ENCODE data around the gene TRPM4. TPM values are rescaled to one million over a fixed set of nuclear protein-coding genes. Genes with fewer than 3 reads are reported as not detected.

The TRPM4 gene
- total and polyA plus RNA-seq, 2 of the 8 experiments (the other 6 are each of a cell fraction or from before 2014, with no cell fraction given), result 11.3 to 13.3 TPM

DNA sequence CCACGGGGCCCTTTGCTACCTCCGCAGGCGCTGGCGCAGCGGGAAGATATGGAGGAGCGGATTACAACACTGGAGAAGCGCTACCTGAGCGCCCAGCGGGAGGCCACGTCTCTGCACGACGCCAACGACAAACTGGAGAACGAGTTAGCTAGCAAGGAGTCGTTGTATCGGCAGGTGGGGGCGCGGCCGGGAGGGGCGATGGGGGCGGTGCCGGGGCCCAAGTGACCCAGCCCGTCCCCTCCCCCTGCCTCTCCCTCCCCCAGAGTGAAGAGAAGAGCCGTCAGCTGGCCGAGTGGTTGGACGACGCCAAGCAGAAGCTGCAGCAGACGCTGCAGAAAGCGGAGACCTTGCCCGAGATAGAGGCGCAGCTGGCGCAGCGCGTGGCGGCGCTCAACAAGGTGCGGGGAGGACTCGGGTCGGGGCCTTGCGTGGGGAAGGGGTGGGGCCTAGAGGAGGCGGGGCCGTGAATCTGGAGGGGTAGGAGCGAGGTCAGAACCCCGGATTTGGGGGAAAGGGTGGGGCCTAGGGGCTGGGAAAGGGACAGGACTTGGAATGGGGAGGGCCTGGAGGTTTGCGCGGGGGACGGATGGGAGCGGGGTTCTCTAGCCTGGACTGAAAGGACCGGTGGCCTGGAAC is 24.5 kb upstream of the TRPM4 start:
- Histone ChIP-seq H3K4me3 (ENCODE audit: extremely low read depth in 1 of 4, insufficient read depth in 2 of 4, low read depth in 3 of 4, low read length in 4 of 4) (peak overlapping the region in 3 of 4 experiments; percentile 26 to 55 (median 27); a peak in 6 of 8 replicates), H3K36me3 (ENCODE audit: control insufficient read depth in 2 of 4, insufficient read depth in 4 of 4, low read length in 3 of 4) (peaks cover 0 to 8% (median 2%) of the 10 kb centered on the region in 4 experiments; a peak in 2 of 8 replicates), H2BK120ac (replicated peaks; ENCODE audit: low read depth, low read length) (no peak overlapping the region), H3K4me2 (ENCODE audit: insufficient read depth in 1 of 2, low read depth in 2 of 2, low read length in 2 of 2) (peak overlapping the region; percentile 61 to 62), H3K4ac (replicated peaks; ENCODE audit: insufficient read length, low read depth, low read length) (no peak overlapping the region), H4K5ac (ENCODE audit: insufficient read length, low read depth, low read length) (no peak overlapping the region), H3K27me3 (replicated peaks in 1 of 4; ENCODE audit: control insufficient read depth in 3 of 4, extremely low read depth in 1 of 4, insufficient read depth in 3 of 4, low read length in 3 of 4) (no peaks in the 10 kb centered on the region), H4K91ac (replicated peaks; ENCODE audit: insufficient read length, low read length) (no peak overlapping the region), H2AK5ac (ENCODE audit: low read depth, low read length) (no peak overlapping the region), H2BK15ac (ENCODE audit: low read length) (no peak overlapping the region), H3K79me2 (ENCODE audit: control insufficient read depth in 1 of 2, insufficient read depth in 2 of 2, low read length in 2 of 2) (no peaks in the 10 kb centered on the region), H3K56ac (replicated peaks; ENCODE audit: insufficient read length, low read depth, low read length) (no peak overlapping the region), H4K8ac (ENCODE audit: extremely low read depth, insufficient read depth, low read length) (no peak overlapping the region), H3K18ac (ENCODE audit: extremely low read depth, low read length) (no peak overlapping the region; the same call in none of the 2 replicates), H3K23me2 (ENCODE audit: low read depth, low read length) (peaks cover 13% of the 10 kb centered on the region), H3K9me3 (ENCODE audit: insufficient read depth in 2 of 2, low read depth in 1 of 2, low read length in 1 of 2) (no peaks in the 10 kb centered on the region), H3K27ac (ENCODE audit: low read depth, low read length) (no peak overlapping the region), H2BK5ac (ENCODE audit: low read depth, low read length) (peak overlapping the region; percentile 49; the same call in 1 of the 2 replicates), H3K14ac (ENCODE audit: insufficient read length) (no peak overlapping the region), H3K79me1 (ENCODE audit: low read depth, low read length) (no peaks in the 10 kb centered on the region), H4K20me1 (replicated peaks in 1 of 2; ENCODE audit: control insufficient read depth in 1 of 2, insufficient read depth in 2 of 2, low read length in 2 of 2) (peaks cover 0 to 3% of the 10 kb centered on the region in 2 experiments), H2BK12ac (ENCODE audit: low read depth, low read length) (no peak overlapping the region), H3K4me1 (replicated peaks in 1 of 4; ENCODE audit: control insufficient read depth in 3 of 4, insufficient read depth in 4 of 4, low read length in 3 of 4) (peaks cover 4 to 17% (median 9%) of the 10 kb centered on the region in 4 experiments), H2BK20ac (ENCODE audit: low read length) (no peak overlapping the region), H3K23ac (ENCODE audit: insufficient read length) (no peak overlapping the region), H3K9ac (replicated peaks in 1 of 4; ENCODE audit: extremely low read depth in 1 of 4, low read depth in 3 of 4, low read length in 3 of 4) (no peak overlapping the region), H2AFZ (ENCODE audit: low read length) (no peak overlapping the region)
- DNase-seq (ENCODE audit: low read depth in 1 of 2, low spot score in 2 of 2) (peak in 1 of 2 experiments; percentile 72), FAIRE-seq (no peak)
- 25% methylated on average over 22 of the region's 49 CpGs; no CpG with 5 or more reads in 1 of the 2 experiments for WGBS, 2 experiments (ENCODE audit: extremely low coverage in 1 of 2, insufficient coverage in 1 of 2, insufficient read length in 1 of 2, insufficient replicate concordance in 2 of 2, low coverage in 1 of 2, low lambda C conversion rate in 2 of 2, missing lambda C conversion rate in 1 of 2)
- ChIA-PET CTCF (ENCODE audit: partially characterized antibody) (interaction anchor here (0.7 to 9.7 kb wide), 13 partner anchors 11 to 93 kb away, joined by 3 to 99 read pairs (median 3); partner anchors contain the start of gene HRC), POLR2A (ENCODE audit: partially characterized antibody) (interaction anchor here (0.6 to 5.8 kb wide), 8 partner anchors 12 to 56 kb away, joined by 3 to 47 read pairs (median 4); partner anchors contain the start of genes LIN7B and PPFIA3)
- TF ChIP-seq KDM4A (IDR thresholded peaks at IDR 0.05; ENCODE audit: low read depth, low read length, severe bottlenecking), result peak; percentile 38
- TF ChIP-seq, protein P1, sequence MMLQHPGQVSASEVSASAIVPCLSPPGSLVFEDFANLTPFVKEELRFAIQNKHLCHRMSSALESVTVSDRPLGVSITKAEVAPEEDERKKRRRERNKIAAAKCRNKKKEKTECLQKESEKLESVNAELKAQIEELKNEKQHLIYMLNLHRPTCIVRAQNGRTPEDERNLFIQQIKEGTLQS (IDR thresholded peaks at IDR 0.05; ENCODE audit: insufficient read depth, low read depth, low read length), result no peak
- TF ChIP-seq POU5F1 (IDR thresholded peaks at IDR 0.05; ENCODE audit: low read depth, low read length), result no peak
- TF ChIP-seq KDM5A (IDR thresholded peaks at IDR 0.05; ENCODE audit: low read length), result no peak
- no peak for TF ChIP-seq HDAC6 (IDR thresholded peaks at IDR 0.05; ENCODE audit: low read depth, low read length)
- TF ChIP-seq RNF2 (IDR thresholded peaks at IDR 0.05; ENCODE audit: borderline replicate concordance, low read depth, low read length, missing control alignments, poor library complexity, severe bottlenecking), result no peak
- no peak for TF ChIP-seq CHD2 (IDR thresholded peaks at IDR 0.05; ENCODE audit: low read length)
- no peak for TF ChIP-seq CEBPB (IDR thresholded peaks at IDR 0.05; ENCODE audit: low read depth, low read length)
- no peak for TF ChIP-seq ZNF274 (IDR thresholded peaks at IDR 0.05; ENCODE audit: borderline replicate concordance, extremely low read depth, low read length)
- 0 out of 2 replicates have a peak, but pooled peaks have one; percentile 16 for TF ChIP-seq PHF8 (conservative IDR thresholded peaks at IDR 0.05; ENCODE audit: low read depth, low read length)
- TF ChIP-seq POLR2AphosphoS5 (IDR thresholded peaks at IDR 0.05; ENCODE audit: low read depth, low read length), result no peak
